D721Med (cell line): ENCODE results near the gene LST1.

Source experiments
- DNase-seq: peaks from one replicate; pipeline ENCODE4 v3.0.0; 2011; ENCODE audit warnings: low spot score; ENCODE audit not compliant: insufficient read length
- FAIRE-seq: peaks from 2 replicates; lab custom pipeline; 2011; peaks lifted over from hg19 to GRCh38; lab: Jason Lieb, UNC
- TF ChIP-seq, protein P1 (sequence below): IDR thresholded peaks from 2 replicates; pipeline ENCODE4 v1.5.1; 2012; ENCODE audit warnings: mild to moderate bottlenecking, control low read depth; ENCODE audit not compliant: insufficient read depth; ENCODE audit errors: missing control alignments

The LST1 gene

GRCh38 chr6:31573239-31574105 lies 12.6 kb upstream of the LST1 start:
- TF ChIP-seq, protein P1, sequence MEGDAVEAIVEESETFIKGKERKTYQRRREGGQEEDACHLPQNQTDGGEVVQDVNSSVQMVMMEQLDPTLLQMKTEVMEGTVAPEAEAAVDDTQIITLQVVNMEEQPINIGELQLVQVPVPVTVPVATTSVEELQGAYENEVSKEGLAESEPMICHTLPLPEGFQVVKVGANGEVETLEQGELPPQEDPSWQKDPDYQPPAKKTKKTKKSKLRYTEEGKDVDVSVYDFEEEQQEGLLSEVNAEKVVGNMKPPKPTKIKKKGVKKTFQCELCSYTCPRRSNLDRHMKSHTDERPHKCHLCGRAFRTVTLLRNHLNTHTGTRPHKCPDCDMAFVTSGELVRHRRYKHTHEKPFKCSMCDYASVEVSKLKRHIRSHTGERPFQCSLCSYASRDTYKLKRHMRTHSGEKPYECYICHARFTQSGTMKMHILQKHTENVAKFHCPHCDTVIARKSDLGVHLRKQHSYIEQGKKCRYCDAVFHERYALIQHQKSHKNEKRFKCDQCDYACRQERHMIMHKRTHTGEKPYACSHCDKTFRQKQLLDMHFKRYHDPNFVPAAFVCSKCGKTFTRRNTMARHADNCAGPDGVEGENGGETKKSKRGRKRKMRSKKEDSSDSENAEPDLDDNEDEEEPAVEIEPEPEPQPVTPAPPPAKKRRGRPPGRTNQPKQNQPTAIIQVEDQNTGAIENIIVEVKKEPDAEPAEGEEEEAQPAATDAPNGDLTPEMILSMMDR = no peak
- DNase-seq (no peak), FAIRE-seq (no peak)

DNA sequence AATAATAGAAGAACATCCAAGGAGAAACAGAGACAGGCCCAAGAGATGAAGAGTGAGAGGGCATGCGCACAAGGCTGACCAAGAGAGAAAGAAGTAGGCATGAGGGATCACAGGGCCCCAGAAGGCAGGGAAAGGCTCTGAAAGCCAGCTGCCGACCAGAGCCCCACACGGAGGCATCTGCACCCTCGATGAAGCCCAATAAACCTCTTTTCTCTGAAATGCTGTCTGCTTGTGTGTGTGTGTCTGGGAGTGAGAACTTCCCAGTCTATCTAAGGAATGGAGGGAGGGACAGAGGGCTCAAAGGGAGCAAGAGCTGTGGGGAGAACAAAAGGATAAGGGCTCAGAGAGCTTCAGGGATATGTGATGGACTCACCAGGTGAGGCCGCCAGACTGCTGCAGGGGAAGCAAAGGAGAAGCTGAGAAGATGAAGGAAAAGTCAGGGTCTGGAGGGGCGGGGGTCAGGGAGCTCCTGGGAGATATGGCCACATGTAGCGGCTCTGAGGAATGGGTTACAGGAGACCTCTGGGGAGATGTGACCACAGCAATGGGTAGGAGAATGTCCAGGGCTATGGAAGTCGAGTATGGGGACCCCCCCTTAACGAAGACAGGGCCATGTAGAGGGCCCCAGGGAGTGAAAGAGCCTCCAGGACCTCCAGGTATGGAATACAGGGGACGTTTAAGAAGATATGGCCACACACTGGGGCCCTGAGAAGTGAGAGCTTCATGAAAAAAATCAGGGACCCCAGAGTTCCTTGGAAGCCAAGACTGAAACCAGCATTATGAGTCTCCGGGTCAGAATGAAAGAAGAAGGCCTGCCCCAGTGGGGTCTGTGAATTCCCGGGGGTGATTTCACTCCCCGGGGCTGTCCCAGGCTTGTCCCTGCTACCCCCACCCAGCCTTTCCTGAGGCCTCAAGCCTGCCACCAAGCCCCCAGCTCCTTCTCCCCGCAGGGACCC lies 11.7 kb upstream of the LST1 start:
- DNase-seq (no peak), FAIRE-seq (no peak)
- TF ChIP-seq, protein P1 = no peak

- DNase-seq (no peak), FAIRE-seq (no peak)
- TF ChIP-seq, protein P1 = no peak
Observed at GRCh38 chr6:31575335-31575901, 10.7 kb upstream of the LST1 start, which contains the start of gene TNF. TSS of gene TNF (plus strand) at chr6:31575565. CDS start at chr6:31575742, 177 bp downstream.

GRCh38 chr6:31575952-31576685 lies 10.0 kb upstream of the LST1 start:
- DNase-seq (no peak), FAIRE-seq (no peak)
- TF ChIP-seq, protein P1 = no peak

GRCh38 chr6:31576897-31577578 lies 9.0 kb upstream of the LST1 start:
- FAIRE-seq (no peak), DNase-seq (no peak)
- TF ChIP-seq, protein P1 = no peak

GRCh38 chr6:31577579-31577966 lies 8.5 kb upstream of the LST1 start:
- FAIRE-seq = no peak
- TF ChIP-seq, protein P1 = no peak
- DNase-seq = no peak
